ENCODE measurements around the gene SLK.

GRCh38 chr10:103990121-103990520, 23.2 kb downstream of the SLK start:
- TF ChIP-seq EZH2phosphoT487 (IDR thresholded peaks at IDR 0.05) (no peak), CTCF (IDR thresholded peaks at IDR 0.05) (no peak), EZH2 (IDR thresholded peaks at IDR 0.05) (no peak)

Measured in neural progenitor cell (in vitro differentiated cells).